Uterus (tissue), 4 donors: Measurements from ENCODE around the gene BMP6. TPM values are rescaled to one million over a fixed set of nuclear protein-coding genes. Genes with fewer than 3 reads are reported as not detected.
A peak's percentile ranks its signal among the peaks of the same experiment; 100 is the strongest.

ENCODE experiments used
- DNase-seq, 2 donors: peaks; one replicate each; pipeline ENCODE4 v3.0.0-alpha.2; 2019 to 2020
- H3K27ac ChIP-seq, 2 donors: fragments of 200-600 bp; sonication (generic); 1 replicate in 1 of 2; 2 replicates in 1 of 2; pipeline ENCODE4 v1.5.1; 2016 to 2018
- H3K27me3 ChIP-seq, 2 donors: fragments of 200-600 bp; sonication (generic); one replicate each; pipeline ENCODE4 v1.5.1; 2018 to 2019; ENCODE audit warnings: control low read depth in 1 of 2
- H3K36me3 ChIP-seq, 2 donors: fragments of 200-600 bp; sonication (generic); one replicate each; pipeline ENCODE4 v1.5.1; 2019; ENCODE audit warnings: control low read depth in 1 of 2
- H3K4me1 ChIP-seq, 2 donors: fragments of 200-600 bp; sonication (generic); one replicate each; pipeline ENCODE4 v1.5.1; 2018 to 2019; ENCODE audit warnings: control low read depth in 1 of 2
- H3K4me3 ChIP-seq, 2 donors: fragments of 200-600 bp; sonication (generic); 1 replicate in 1 of 2; 2 replicates in 1 of 2; pipeline ENCODE4 v1.5.1; 2018 to 2019; ENCODE audit warnings: mild to moderate bottlenecking in 1 of 2
- H3K9me3 ChIP-seq, 2 donors: fragments of 200-600 bp; sonication (generic); one replicate each; pipeline ENCODE4 v1.5.1; 2019; ENCODE audit warnings: control low read depth in 1 of 2
- POLR2A ChIP-seq, 2 donors: fragments of 450-650 bp; IDR thresholded peaks; one replicate each; pipeline ENCODE4 v1.6.1; 2016; ENCODE audit warnings: antibody characterized with exemption in 2 of 2, mild to moderate bottlenecking in 1 of 2, moderate library complexity in 1 of 2
- intact Hi-C: fragments of 100-400 bp; cut with DNase I; formaldehyde crosslinking; loops from one replicate; pipeline ENCODE4 v1.15.1; 2023; ENCODE audit warnings: low total_unique reads
- total RNA-seq, 4 donors: library from RNA; depleted of rRNA in 3 of 4; stranded (reverse); fragments of >200 nt in 3 of 4; gene quantifications; one replicate each; pipeline versions ENCODE4 v1.1.0 to v1.2.4, GENCODE V29; 2014 to 2023
- TF ChIP-seq, protein P1 (sequence below), 4 experiments: fragments of 200-600 bp in 2 of 4; fragments of 450-650 bp in 2 of 4; sonication (generic) in 2 of 4; IDR thresholded peaks; one replicate each; pipeline ENCODE4 v1.5.1; 2016 to 2019; ENCODE audit warnings: antibody characterized with exemption in 4 of 4, mild to moderate bottlenecking in 2 of 4, moderate library complexity in 1 of 4
- donor health status: DM: yes; HTN: yes; CAD: no.

Gene BMP6
- total RNA-seq, 4 donors from 2014 or later = 2.2 to 8.5 (median 4.4) TPM

DNA sequence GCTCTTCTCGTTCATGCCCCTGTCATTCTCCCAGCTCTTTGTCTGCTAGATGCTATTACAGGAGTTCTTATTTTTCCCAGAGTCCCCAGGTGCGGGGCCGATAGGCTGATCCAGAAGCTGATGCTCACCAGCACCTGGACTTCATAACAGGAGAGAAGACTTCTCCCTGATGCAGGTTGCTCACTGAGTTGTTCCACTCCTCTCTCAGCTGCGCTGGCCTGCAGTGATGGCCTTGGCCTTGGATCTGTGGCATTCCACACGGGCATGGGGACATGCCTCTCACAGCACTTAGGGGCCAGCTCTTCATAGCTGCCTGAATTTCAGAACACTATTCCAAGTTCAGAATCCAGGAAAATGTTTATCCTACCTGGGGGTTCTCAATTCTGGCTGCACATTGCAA lies 191.8 kb downstream of the BMP6 start:
- H3K9me3 ChIP-seq = no peaks in the 10 kb centered on the region
- TF ChIP-seq, protein P1, sequence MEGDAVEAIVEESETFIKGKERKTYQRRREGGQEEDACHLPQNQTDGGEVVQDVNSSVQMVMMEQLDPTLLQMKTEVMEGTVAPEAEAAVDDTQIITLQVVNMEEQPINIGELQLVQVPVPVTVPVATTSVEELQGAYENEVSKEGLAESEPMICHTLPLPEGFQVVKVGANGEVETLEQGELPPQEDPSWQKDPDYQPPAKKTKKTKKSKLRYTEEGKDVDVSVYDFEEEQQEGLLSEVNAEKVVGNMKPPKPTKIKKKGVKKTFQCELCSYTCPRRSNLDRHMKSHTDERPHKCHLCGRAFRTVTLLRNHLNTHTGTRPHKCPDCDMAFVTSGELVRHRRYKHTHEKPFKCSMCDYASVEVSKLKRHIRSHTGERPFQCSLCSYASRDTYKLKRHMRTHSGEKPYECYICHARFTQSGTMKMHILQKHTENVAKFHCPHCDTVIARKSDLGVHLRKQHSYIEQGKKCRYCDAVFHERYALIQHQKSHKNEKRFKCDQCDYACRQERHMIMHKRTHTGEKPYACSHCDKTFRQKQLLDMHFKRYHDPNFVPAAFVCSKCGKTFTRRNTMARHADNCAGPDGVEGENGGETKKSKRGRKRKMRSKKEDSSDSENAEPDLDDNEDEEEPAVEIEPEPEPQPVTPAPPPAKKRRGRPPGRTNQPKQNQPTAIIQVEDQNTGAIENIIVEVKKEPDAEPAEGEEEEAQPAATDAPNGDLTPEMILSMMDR (IDR thresholded peaks at IDR 0.05) = no peak
- TF ChIP-seq POLR2A (IDR thresholded peaks at IDR 0.05) = no peak
- no peak overlapping the region for H3K4me3 ChIP-seq
- DNase-seq = no peak
- H3K36me3 ChIP-seq = no peaks in the 10 kb centered on the region
- H3K27me3 ChIP-seq = no peaks in the 10 kb centered on the region
- no peaks in the 10 kb centered on the region for H3K4me1 ChIP-seq
- intact Hi-C loops = no loop called here
- no peak overlapping the region for H3K27ac ChIP-seq

DNA sequence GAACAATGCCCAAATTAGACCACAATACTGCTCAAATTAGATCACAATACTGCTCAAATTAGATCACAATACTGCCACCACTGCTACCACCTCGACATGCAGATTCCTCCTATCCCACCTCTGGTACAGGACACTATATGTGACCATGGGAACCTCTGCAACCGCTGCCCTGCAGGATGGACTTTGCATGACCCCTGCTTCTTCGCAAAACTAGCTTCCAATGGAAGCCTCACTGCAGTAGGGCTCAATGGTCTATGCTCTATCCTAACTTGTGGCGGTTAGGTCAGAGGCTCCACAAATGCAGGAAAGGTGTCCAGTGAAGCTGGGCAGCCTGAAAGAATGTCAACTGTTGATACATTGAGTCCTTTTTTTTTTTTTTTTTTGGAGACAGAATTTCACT lies 192.5 kb downstream of the BMP6 start:
- Histone ChIP-seq H3K4me3 (no peak overlapping the region), H3K27me3 (no peaks in the 10 kb centered on the region), H3K36me3 (no peaks in the 10 kb centered on the region), H3K9me3 (no peaks in the 10 kb centered on the region), H3K27ac (no peak overlapping the region), H3K4me1 (no peaks in the 10 kb centered on the region)
- TF ChIP-seq POLR2A (IDR thresholded peaks at IDR 0.05) = no peak
- TF ChIP-seq, protein P1 (IDR thresholded peaks at IDR 0.05) = no peak
- DNase-seq = no peak
- intact Hi-C loops = no loop called here

DNA sequence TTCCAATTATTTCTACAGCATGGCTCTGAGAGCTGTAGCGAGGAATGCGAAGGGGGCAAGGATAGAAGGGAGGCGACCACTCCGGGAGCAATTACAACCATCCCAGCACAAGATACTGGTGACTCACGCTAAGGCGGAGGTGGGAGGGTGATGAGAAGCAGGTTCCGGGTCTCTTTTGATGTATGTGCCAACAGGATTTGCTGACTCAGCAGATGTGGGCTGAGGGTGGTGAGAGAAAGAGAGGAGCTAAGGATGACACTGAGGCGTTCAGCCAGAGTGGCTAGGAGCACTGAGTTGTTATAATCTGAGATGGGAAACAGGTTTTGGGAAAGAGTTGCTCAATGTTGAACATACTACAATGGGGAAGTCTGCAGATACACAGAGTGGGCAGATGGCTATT lies 194.0 kb downstream of the BMP6 start:
- H3K27me3 ChIP-seq = no peaks in the 10 kb centered on the region
- TF ChIP-seq POLR2A (IDR thresholded peaks at IDR 0.05) = no peak
- TF ChIP-seq, protein P1 (IDR thresholded peaks at IDR 0.05) = no peak
- no peak overlapping the region for H3K4me3 ChIP-seq
- H3K9me3 ChIP-seq = no peaks in the 10 kb centered on the region
- peak; percentile 58 to 59 for DNase-seq
- intact Hi-C loops = no loop called here
- H3K4me1 ChIP-seq = no peaks in the 10 kb centered on the region
- H3K36me3 ChIP-seq = no peaks in the 10 kb centered on the region
- no peak overlapping the region for H3K27ac ChIP-seq

- no peak for DNase-seq
- Histone ChIP-seq H3K27me3 (no peaks in the 10 kb centered on the region), H3K36me3 (no peaks in the 10 kb centered on the region), H3K4me1 (no peaks in the 10 kb centered on the region), H3K4me3 (no peak overlapping the region), H3K27ac (no peak overlapping the region), H3K9me3 (no peaks in the 10 kb centered on the region)
- intact Hi-C loops = no loop called here
- no peak for TF ChIP-seq POLR2A (IDR thresholded peaks at IDR 0.05)
- TF ChIP-seq, protein P1 (IDR thresholded peaks at IDR 0.05) = no peak
Measured at GRCh38 chr6:7920425-7920824, 194.5 kb downstream of the BMP6 start.

DNA sequence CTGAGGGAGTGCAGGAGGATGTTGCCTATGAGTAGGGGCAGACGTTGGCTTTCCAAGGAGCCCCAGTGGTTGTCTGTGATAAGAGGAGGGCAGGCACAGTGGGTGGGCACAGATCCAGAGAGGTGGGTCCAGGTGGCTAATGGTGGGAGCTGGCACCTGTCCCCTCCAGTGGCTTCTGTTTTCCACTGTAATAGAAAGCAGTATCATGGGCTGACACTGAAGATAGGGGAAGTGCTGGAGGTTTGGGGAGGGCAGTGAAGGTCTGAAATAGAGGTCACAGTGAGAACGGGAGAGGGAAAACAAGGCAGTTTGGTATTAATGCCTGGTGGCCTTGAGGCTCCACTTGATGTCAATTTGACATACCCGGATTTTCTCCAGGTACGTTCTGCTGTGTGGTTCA lies 195.1 kb downstream of the BMP6 start:
- intact Hi-C loops = no loop called here
- H3K4me1 ChIP-seq = no peaks in the 10 kb centered on the region
- no peaks in the 10 kb centered on the region for H3K27me3 ChIP-seq
- H3K4me3 ChIP-seq = no peak overlapping the region
- no peak overlapping the region for H3K27ac ChIP-seq
- peaks cover 0 to 5% of the 10 kb centered on the region in 2 donors for H3K9me3 ChIP-seq
- TF ChIP-seq POLR2A (IDR thresholded peaks at IDR 0.05) = no peak
- TF ChIP-seq, protein P1 (IDR thresholded peaks at IDR 0.05) = no peak
- no peaks in the 10 kb centered on the region for H3K36me3 ChIP-seq
- no peak for DNase-seq
